K562 (cell line): ENCODE data around the gene IL17F. TPM values are rescaled to one million over a fixed set of nuclear protein-coding genes. Genes with fewer than 3 reads are reported as not detected.

Experiments used
- BRF1 ChIP-seq: IDR thresholded peaks from 3 replicates; pipeline ENCODE4 v1.6.1; 2011; ENCODE audit warnings: borderline replicate concordance, mild to moderate bottlenecking; ENCODE audit not compliant: insufficient read length; ENCODE audit errors: extremely low read depth
- C11orf30 ChIP-seq: fragments of 450-650 bp; IDR thresholded peaks from 2 replicates; pipeline ENCODE4 v1.6.1; 2016; ENCODE audit warnings: low read depth, mild to moderate bottlenecking
- FOSL1 ChIP-seq: fragments of 200-800 bp; sonication (Bioruptor generic); conservative IDR thresholded peaks from 2 replicates; pipeline ENCODE4 v1.6.1; 2016; ENCODE audit warnings: missing genetic modification characterization, missing compliant biosample characterization
- HMBOX1 ChIP-seq: sonication (generic); IDR thresholded peaks from 2 replicates; pipeline ENCODE4 v1.6.1; 2016
- MECOM ChIP-seq: fragments of 250-450 bp; sonication (Bioruptor Pico); IDR thresholded peaks from 2 replicates; pipeline ENCODE4 v1.8.0; 2022; ENCODE audit warnings: inconsistent platforms
- MEIS2 ChIP-seq: fragments of 450-650 bp; IDR thresholded peaks from 2 replicates; pipeline ENCODE4 v1.6.1; 2014; ENCODE audit warnings: mild to moderate bottlenecking; ENCODE audit not compliant: partially characterized antibody
- MYC ChIP-seq, 2 experiments: fragments of 250-450 bp in 1 of 2; sonication (Bioruptor Pico) in 1 of 2; IDR thresholded peaks; 2 replicates each; pipeline versions ENCODE4 v1.5.1 to v1.6.1; 2012 to 2021; ENCODE audit warnings: low read depth in 2 of 2, borderline replicate concordance in 1 of 2, improper control_type of control experiment in 1 of 2, low read length in 1 of 2, mild to moderate bottlenecking in 1 of 2, moderate library complexity in 1 of 2
- MYNN ChIP-seq, 2 experiments: sonication (generic); formaldehyde crosslinking in 1 of 2; IDR thresholded peaks; 2 replicates each; pipeline versions ENCODE4 v1.5.0 to v1.6.1; 2016 to 2020; ENCODE audit warnings: antibody characterized with exemption in 1 of 2, missing genetic modification reagents in 1 of 2
- OTX1 ChIP-seq: fragments of 450-650 bp; formaldehyde crosslinking; IDR thresholded peaks from 2 replicates; pipeline ENCODE4 v1.4.0; 2022; ENCODE audit warnings: mild to moderate bottlenecking
- PHF20 ChIP-seq: fragments of 450-650 bp; IDR thresholded peaks from 2 replicates; pipeline ENCODE4 v1.6.1; 2018; ENCODE audit not compliant: partially characterized antibody
- RAD21 ChIP-seq, 2 experiments: fragments of 250-450 bp in 1 of 2; fragments of 450-650 bp in 1 of 2; sonication (Bioruptor Pico) in 1 of 2; formaldehyde crosslinking in 1 of 2; IDR thresholded peaks in 1 of 2; conservative IDR thresholded peaks in 1 of 2; 2 replicates each; pipeline versions ENCODE4 v1.4.0 to v1.8.0; 2020 to 2022; ENCODE audit warnings: mild to moderate bottlenecking in 2 of 2, moderate library complexity in 1 of 2
- RBBP5 ChIP-seq: fragments of 200-600 bp; sonication (generic); IDR thresholded peaks from 2 replicates; pipeline ENCODE4 v1.6.1; 2012; ENCODE audit warnings: borderline replicate concordance, mild to moderate bottlenecking, low read length, control low read depth, inconsistent platforms; ENCODE audit not compliant: insufficient read depth, poor library complexity, severe bottlenecking
- RBM25 ChIP-seq: fragments of 200-400 bp; formaldehyde crosslinking; IDR thresholded peaks from 2 replicates; pipeline ENCODE4 v1.6.1; 2018; ENCODE audit warnings: low read length, low read depth, moderate library complexity; ENCODE audit not compliant: severe bottlenecking
- TAF1 ChIP-seq: IDR thresholded peaks from 2 replicates; pipeline ENCODE4 v1.6.1; 2011; ENCODE audit warnings: mild to moderate bottlenecking, low read length, moderate library complexity; ENCODE audit not compliant: insufficient read depth, control insufficient read depth, severe bottlenecking; ENCODE audit errors: extremely low read depth
- TBL1XR1 ChIP-seq, 2 experiments: IDR thresholded peaks; 2 replicates each; pipeline ENCODE4 v1.6.1; 2012; ENCODE audit warnings: improper control_type of control experiment in 2 of 2, low read length in 2 of 2, mild to moderate bottlenecking in 1 of 2
- ZBTB7A ChIP-seq: IDR thresholded peaks from 2 replicates; pipeline ENCODE4 v1.6.1; 2011; ENCODE audit warnings: low read depth, mild to moderate bottlenecking, low read length, moderate library complexity, borderline replicate concordance; ENCODE audit not compliant: control insufficient read depth
- ZNF239 ChIP-seq: fragments of 250-450 bp; sonication (Bioruptor Pico); IDR thresholded peaks from 2 replicates; pipeline ENCODE4 v1.4.0; 2020; ENCODE audit warnings: mild to moderate bottlenecking
- ZNF57 ChIP-seq: fragments of 450-650 bp; formaldehyde crosslinking; IDR thresholded peaks from 2 replicates; pipeline ENCODE4 v1.4.0; 2020; ENCODE audit warnings: mild to moderate bottlenecking, moderate library complexity
- polyA plus RNA-seq, 8 experiments: library from polyadenylated mRNA; depleted of rRNA in 4 of 8; stranded (reverse) in 5 of 8; unstranded in 3 of 8; fragments of >200 nt; fragmentation: Nextera tagmentation in 2 of 8; fragmentation: Illumina TruSeq in 1 of 8; extraction: Ambion mirVana in 2 of 8; extraction: Trizol in 1 of 8; gene quantifications; 2 replicates each; pipeline versions ENCODE4 v1.2.1 to v1.2.3, GENCODE V29; 2011 to 2014; ENCODE audit warnings: inconsistent platforms in 1 of 8, missing spikeins in 1 of 8
- total RNA-seq, 7 experiments: library from RNA; depleted of rRNA in 6 of 7; stranded (reverse); fragments of >200 nt in 6 of 7; fragmentation: Illumina TruSeq in 2 of 7; extraction: Trizol in 2 of 7; gene quantifications; 2 replicates each; pipeline versions ENCODE4 v1.2.1 to v1.2.3, GENCODE V29; 2011 to 2021; ENCODE audit warnings: low replicate concordance in 1 of 7
- TF ChIP-seq, protein P1 (sequence below): sonication (generic); formaldehyde crosslinking; IDR thresholded peaks from 2 replicates; pipeline ENCODE4 v1.8.0; 2022; ENCODE audit warnings: mild to moderate bottlenecking, missing genetic modification reagents
- TF ChIP-seq, protein P2 (sequence below): fragments of 450-650 bp; IDR thresholded peaks from 2 replicates; pipeline ENCODE4 v1.6.1; 2016; ENCODE audit warnings: low read depth, mild to moderate bottlenecking, moderate library complexity

Gene IL17F
- total and polyA plus RNA-seq, 9 of the 15 experiments (the other 6 are each of a cell fraction or from before 2014, with no cell fraction given), result not detected

DNA sequence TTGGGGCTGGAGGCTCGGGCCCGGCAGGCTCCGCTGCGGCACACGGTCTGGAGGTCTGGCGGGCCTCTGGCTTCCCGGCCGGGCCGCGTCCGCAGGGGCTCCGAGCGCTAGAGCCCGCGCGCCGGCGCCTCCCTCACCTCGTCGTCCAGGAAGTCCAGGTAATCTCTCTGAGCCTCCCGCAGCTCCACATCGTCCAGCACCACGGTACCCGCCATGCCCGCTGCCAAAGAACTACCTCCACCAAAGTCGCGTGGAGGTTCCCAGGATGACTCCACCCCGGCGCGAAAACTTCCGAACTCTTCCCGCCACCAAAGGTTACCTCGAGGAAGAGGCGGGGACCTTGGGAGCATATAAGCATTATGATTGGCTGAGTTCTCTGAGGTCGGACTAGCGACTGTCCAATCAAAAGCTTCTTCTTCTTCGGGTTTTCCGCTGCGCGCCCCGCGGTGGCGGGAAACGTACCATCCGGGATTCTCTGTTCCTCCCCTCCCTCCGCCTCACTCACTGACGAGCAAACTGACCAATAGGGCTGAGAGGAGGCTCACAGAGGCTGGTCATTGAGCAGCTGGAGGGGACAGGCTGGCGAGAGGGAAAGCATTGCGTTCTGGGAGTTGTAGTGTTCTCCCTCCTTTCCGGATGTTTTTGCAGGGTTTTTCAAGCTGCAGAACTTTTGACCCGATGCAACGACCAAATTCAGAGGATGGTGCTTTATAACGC lies 40.3 kb upstream of the IL17F start, which contains the start of gene MCM3 (continued):
- TF ChIP-seq, protein P1, sequence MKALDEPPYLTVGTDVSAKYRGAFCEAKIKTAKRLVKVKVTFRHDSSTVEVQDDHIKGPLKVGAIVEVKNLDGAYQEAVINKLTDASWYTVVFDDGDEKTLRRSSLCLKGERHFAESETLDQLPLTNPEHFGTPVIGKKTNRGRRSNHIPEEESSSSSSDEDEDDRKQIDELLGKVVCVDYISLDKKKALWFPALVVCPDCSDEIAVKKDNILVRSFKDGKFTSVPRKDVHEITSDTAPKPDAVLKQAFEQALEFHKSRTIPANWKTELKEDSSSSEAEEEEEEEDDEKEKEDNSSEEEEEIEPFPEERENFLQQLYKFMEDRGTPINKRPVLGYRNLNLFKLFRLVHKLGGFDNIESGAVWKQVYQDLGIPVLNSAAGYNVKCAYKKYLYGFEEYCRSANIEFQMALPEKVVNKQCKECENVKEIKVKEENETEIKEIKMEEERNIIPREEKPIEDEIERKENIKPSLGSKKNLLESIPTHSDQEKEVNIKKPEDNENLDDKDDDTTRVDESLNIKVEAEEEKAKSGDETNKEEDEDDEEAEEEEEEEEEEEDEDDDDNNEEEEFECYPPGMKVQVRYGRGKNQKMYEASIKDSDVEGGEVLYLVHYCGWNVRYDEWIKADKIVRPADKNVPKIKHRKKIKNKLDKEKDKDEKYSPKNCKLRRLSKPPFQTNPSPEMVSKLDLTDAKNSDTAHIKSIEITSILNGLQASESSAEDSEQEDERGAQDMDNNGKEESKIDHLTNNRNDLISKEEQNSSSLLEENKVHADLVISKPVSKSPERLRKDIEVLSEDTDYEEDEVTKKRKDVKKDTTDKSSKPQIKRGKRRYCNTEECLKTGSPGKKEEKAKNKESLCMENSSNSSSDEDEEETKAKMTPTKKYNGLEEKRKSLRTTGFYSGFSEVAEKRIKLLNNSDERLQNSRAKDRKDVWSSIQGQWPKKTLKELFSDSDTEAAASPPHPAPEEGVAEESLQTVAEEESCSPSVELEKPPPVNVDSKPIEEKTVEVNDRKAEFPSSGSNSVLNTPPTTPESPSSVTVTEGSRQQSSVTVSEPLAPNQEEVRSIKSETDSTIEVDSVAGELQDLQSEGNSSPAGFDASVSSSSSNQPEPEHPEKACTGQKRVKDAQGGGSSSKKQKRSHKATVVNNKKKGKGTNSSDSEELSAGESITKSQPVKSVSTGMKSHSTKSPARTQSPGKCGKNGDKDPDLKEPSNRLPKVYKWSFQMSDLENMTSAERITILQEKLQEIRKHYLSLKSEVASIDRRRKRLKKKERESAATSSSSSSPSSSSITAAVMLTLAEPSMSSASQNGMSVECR (CRISPR knock-in tag), result peak; percentile 89
- TF ChIP-seq PHF20 (peak; percentile 59), TAF1 (peak; percentile 74), ZNF57 (CRISPR knock-in tag) (no peak), MEIS2 (no peak), MECOM (CRISPR knock-in tag) (no peak), BRF1 (no peak), TBL1XR1 (IDR thresholded peaks at IDR 0.05; ENCODE audit: low read length in 2 of 2) (peak in 1 of 2 experiments; percentile 65; a peak in 1 of 4 replicates), RBM25 (peak; percentile 76), RAD21 (CRISPR knock-in tag; conservative IDR thresholded peaks at IDR 0.05 in 1 of 2, IDR thresholded peaks at IDR 0.05 in 1 of 2) (no peak), OTX1 (CRISPR knock-in tag) (no peak), ZBTB7A (no peak), MYNN (IDR thresholded peaks at IDR 0.05) (no peak), MYNN (CRISPR knock-in tag; IDR thresholded peaks at IDR 0.05) (no peak), ZNF239 (CRISPR knock-in tag) (no peak), RBBP5 (peak; percentile 86), FOSL1 (tag) (no peak; the same call in 1 of the 2 replicates), MYC (IDR thresholded peaks at IDR 0.05; ENCODE audit: low read depth, low read length) (peak; percentile 93), MYC (CRISPR knock-in tag; IDR thresholded peaks at IDR 0.05; ENCODE audit: borderline replicate concordance, low read depth) (no peak), HMBOX1 (no peak), C11orf30 (peak; percentile 38; the same call in 1 of the 2 replicates)
- TF ChIP-seq, protein P2, sequence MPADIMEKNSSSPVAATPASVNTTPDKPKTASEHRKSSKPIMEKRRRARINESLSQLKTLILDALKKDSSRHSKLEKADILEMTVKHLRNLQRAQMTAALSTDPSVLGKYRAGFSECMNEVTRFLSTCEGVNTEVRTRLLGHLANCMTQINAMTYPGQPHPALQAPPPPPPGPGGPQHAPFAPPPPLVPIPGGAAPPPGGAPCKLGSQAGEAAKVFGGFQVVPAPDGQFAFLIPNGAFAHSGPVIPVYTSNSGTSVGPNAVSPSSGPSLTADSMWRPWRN, result 0 out of 2 replicates have a peak, but pooled peaks have one; percentile 34
